H1 (cell line): ENCODE data around the gene CRTC1. TPM values are rescaled to one million over a fixed set of nuclear protein-coding genes. Genes with fewer than 3 reads are reported as not detected.

Experiments used
- CTCF ChIA-PET: fragments of 300-600 bp; sonication (Branson Sonifier 250); formaldehyde crosslinking; loops from one replicate; lab custom pipeline; 2021; ENCODE audit not compliant: partially characterized antibody; lab: Charles Lee
- POLR2A ChIA-PET: fragments of 300-600 bp; sonication (Branson Sonifier 250); formaldehyde crosslinking; loops from one replicate; lab custom pipeline; 2021; ENCODE audit warnings: inconsistent platforms; ENCODE audit not compliant: partially characterized antibody; lab: Charles Lee
- DNase-seq, 2 experiments: peaks; one replicate each; pipeline versions ENCODE4 v3.0.0 to v3.0.0-alpha.2; 2010 to 2022; ENCODE audit warnings: low spot score in 2 of 2, low read depth in 1 of 2, mixed read lengths in 1 of 2
- FAIRE-seq: peaks from 2 replicates; lab custom pipeline; 2011; peaks lifted over from hg19 to GRCh38; lab: Jason Lieb, UNC
- H2AFZ ChIP-seq: 2 replicates; pipeline ENCODE4 v1.8.1; 2012; ENCODE audit warnings: low read length, inconsistent platforms
- H2AK5ac ChIP-seq: 2 replicates; pipeline ENCODE4 v1.6.1; 2013; ENCODE audit warnings: low read depth, low read length
- H2BK120ac ChIP-seq: replicated peaks from 2 replicates; pipeline ENCODE3; 2013; ENCODE audit warnings: low read depth, low read length, inconsistent platforms
- H2BK12ac ChIP-seq: 2 replicates; pipeline ENCODE4 v1.6.1; 2013; ENCODE audit warnings: low read depth, low read length
- H2BK15ac ChIP-seq: 2 replicates; pipeline ENCODE4 v1.6.1; 2013; ENCODE audit warnings: low read length
- H2BK20ac ChIP-seq: 2 replicates; pipeline ENCODE4 v1.6.1; 2013; ENCODE audit warnings: low read length
- H2BK5ac ChIP-seq: 2 replicates; pipeline ENCODE4 v1.6.1; 2013; ENCODE audit warnings: low read depth, low read length
- H3K14ac ChIP-seq: 2 replicates; pipeline ENCODE4 v1.6.1; 2013; ENCODE audit warnings: inconsistent platforms; ENCODE audit not compliant: insufficient read length
- H3K18ac ChIP-seq: 2 replicates; pipeline ENCODE4 v1.6.1; 2013; ENCODE audit warnings: low read length; ENCODE audit errors: extremely low read depth
- H3K23ac ChIP-seq: 2 replicates; pipeline ENCODE4 v1.6.1; 2013; ENCODE audit warnings: inconsistent platforms; ENCODE audit not compliant: insufficient read length
- H3K23me2 ChIP-seq: 2 replicates; pipeline ENCODE4 v1.6.1; 2013; ENCODE audit warnings: low read depth, low read length
- H3K27ac ChIP-seq: 2 replicates; pipeline ENCODE4 v1.6.1; 2011; ENCODE audit warnings: low read depth, low read length, inconsistent platforms
- H3K27me3 ChIP-seq, 4 experiments: replicated peaks in 1 of 4; 1 replicate in 1 of 4; 2 replicates in 3 of 4; pipeline versions ENCODE4 v1.6.1 to v1.8.1; 2011 to 2013; ENCODE audit warnings: low read length in 3 of 4, mild to moderate bottlenecking in 3 of 4, inconsistent platforms in 2 of 4, mixed read lengths in 2 of 4, moderate library complexity in 1 of 4; ENCODE audit not compliant: control insufficient read depth in 3 of 4, insufficient read depth in 3 of 4; ENCODE audit errors: extremely low read depth in 1 of 4
- H3K36me3 ChIP-seq, 4 experiments: 2 replicates each; pipeline versions ENCODE4 v1.6.1 to v1.8.1; 2011 to 2013; ENCODE audit warnings: mild to moderate bottlenecking in 4 of 4, low read length in 3 of 4, moderate library complexity in 2 of 4, control low read depth in 1 of 4, inconsistent platforms in 1 of 4; ENCODE audit not compliant: insufficient read depth in 4 of 4, control insufficient read depth in 2 of 4
- H3K4ac ChIP-seq: replicated peaks from 2 replicates; pipeline ENCODE3; 2013; ENCODE audit warnings: low read length, low read depth, mixed read lengths, inconsistent platforms; ENCODE audit not compliant: insufficient read length
- H3K4me1 ChIP-seq, 4 experiments: replicated peaks in 1 of 4; 1 replicate in 1 of 4; 2 replicates in 3 of 4; pipeline versions ENCODE4 v1.6.1 to v1.8.1; 2011 to 2013; ENCODE audit warnings: low read length in 3 of 4, inconsistent platforms in 2 of 4, mixed read lengths in 1 of 4; ENCODE audit not compliant: insufficient read depth in 4 of 4, control insufficient read depth in 3 of 4
- H3K4me2 ChIP-seq, 2 experiments: 2 replicates each; pipeline versions ENCODE4 v1.6.1 to v1.8.1; 2011 to 2013; ENCODE audit warnings: low read depth in 2 of 2, low read length in 2 of 2, control low read depth in 1 of 2, inconsistent platforms in 1 of 2, mild to moderate bottlenecking in 1 of 2; ENCODE audit not compliant: insufficient read depth in 1 of 2
- H3K4me3 ChIP-seq, 4 experiments: fragments of 200-600, 300-600 bp in 1 of 4; sonication (generic), shearing (Covaris generic), sonication (Bioruptor Twin) in 1 of 4; 2 replicates each; pipeline versions ENCODE4 v1.5.1 to v1.8.1; 2011 to 2016; ENCODE audit warnings: low read length in 4 of 4, low read depth in 3 of 4, control low read depth in 2 of 4, inconsistent platforms in 2 of 4, mild to moderate bottlenecking in 2 of 4, mixed read lengths in 1 of 4, moderate library complexity in 1 of 4; ENCODE audit not compliant: insufficient read depth in 2 of 4; ENCODE audit errors: extremely low read depth in 1 of 4
- H3K56ac ChIP-seq: replicated peaks from 2 replicates; pipeline ENCODE3; 2013; ENCODE audit warnings: low read depth, mild to moderate bottlenecking, mixed read lengths, low read length, inconsistent platforms; ENCODE audit not compliant: insufficient read length
- H3K79me1 ChIP-seq: 2 replicates; pipeline ENCODE4 v1.6.1; 2013; ENCODE audit warnings: low read depth, low read length, control low read depth
- H3K79me2 ChIP-seq, 2 experiments: 2 replicates each; pipeline versions ENCODE4 v1.6.1 to v1.8.1; 2012 to 2013; ENCODE audit warnings: low read length in 2 of 2, mild to moderate bottlenecking in 2 of 2, inconsistent platforms in 1 of 2; ENCODE audit not compliant: insufficient read depth in 2 of 2, control insufficient read depth in 1 of 2
- H3K9ac ChIP-seq, 4 experiments: replicated peaks in 1 of 4; 1 replicate in 1 of 4; 2 replicates in 3 of 4; pipeline versions ENCODE4 v1.6.1 to v1.8.1; 2011 to 2013; ENCODE audit warnings: low read depth in 3 of 4, low read length in 3 of 4, control low read depth in 2 of 4, mild to moderate bottlenecking in 2 of 4, moderate library complexity in 2 of 4, inconsistent platforms in 1 of 4; ENCODE audit errors: extremely low read depth in 1 of 4
- H3K9me3 ChIP-seq, 2 experiments: 2 replicates each; pipeline versions ENCODE4 v1.6.1 to v1.8.1; 2012 to 2013; ENCODE audit warnings: mild to moderate bottlenecking in 2 of 2, moderate library complexity in 2 of 2, control low read depth in 1 of 2, inconsistent platforms in 1 of 2, low read depth in 1 of 2, low read length in 1 of 2, mixed read lengths in 1 of 2; ENCODE audit not compliant: insufficient read depth in 2 of 2
- H4K20me1 ChIP-seq, 2 experiments: replicated peaks in 1 of 2; 2 replicates each; pipeline versions ENCODE3 to v1.8.1; 2011 to 2013; ENCODE audit warnings: inconsistent platforms in 2 of 2, low read length in 2 of 2, mild to moderate bottlenecking in 1 of 2; ENCODE audit not compliant: insufficient read depth in 2 of 2, control insufficient read depth in 1 of 2
- H4K5ac ChIP-seq: 2 replicates; pipeline ENCODE4 v1.6.1; 2013; ENCODE audit warnings: low read length, low read depth, mixed read lengths, inconsistent platforms; ENCODE audit not compliant: insufficient read length
- H4K8ac ChIP-seq: 2 replicates; pipeline ENCODE4 v1.8.0; 2013; ENCODE audit warnings: mild to moderate bottlenecking, moderate library complexity, low read length, inconsistent platforms; ENCODE audit not compliant: insufficient read depth; ENCODE audit errors: extremely low read depth
- H4K91ac ChIP-seq: replicated peaks from 2 replicates; pipeline ENCODE3; 2013; ENCODE audit warnings: low read length, mixed read lengths, inconsistent platforms; ENCODE audit not compliant: insufficient read length
- EZH2 ChIP-seq: fragments of 200-600 bp; sonication (generic); IDR thresholded peaks from 2 replicates; pipeline ENCODE4 v1.7.1; 2012; ENCODE audit warnings: low read depth, mild to moderate bottlenecking, moderate library complexity, low read length, inconsistent platforms; ENCODE audit not compliant: severe bottlenecking
- HDAC6 ChIP-seq: IDR thresholded peaks from one replicate; pipeline ENCODE4 v1.7.1; 2012; ENCODE audit warnings: low read depth, mild to moderate bottlenecking, inconsistent platforms, low read length, moderate library complexity
- SAP30 ChIP-seq: fragments of 300-600 bp; sonication (generic); IDR thresholded peaks from 2 replicates; pipeline ENCODE4 v1.7.1; 2012; ENCODE audit warnings: low read length, moderate library complexity, mild to moderate bottlenecking, inconsistent platforms; ENCODE audit not compliant: insufficient read depth, insufficient replicate concordance
- WGBS, 2 experiments: shearing (Covaris generic) in 1 of 2; methylation state at CpG; one replicate each; pipeline versions ENCODE4 v1.1.6 to v1.1.7; 2013 to 2015; ENCODE audit warnings: low lambda C conversion rate in 2 of 2, mixed read lengths in 2 of 2, inconsistent platforms in 1 of 2, low coverage in 1 of 2, missing lambda C conversion rate in 1 of 2; ENCODE audit not compliant: insufficient replicate concordance in 2 of 2, insufficient coverage in 1 of 2, insufficient read length in 1 of 2; ENCODE audit errors: extremely low coverage in 1 of 2, missing lambda C conversion rate in 1 of 2; 5-methylcytosine and 5-hydroxymethylcytosine counted together
- polyA plus RNA-seq, 7 experiments: library from polyadenylated mRNA; depleted of rRNA in 3 of 7; stranded (reverse) in 5 of 7; unstranded in 2 of 7; fragments of >200 nt in 5 of 7; fragments of 200-250 nt in 2 of 7; gene quantifications; 1 replicate in 5 of 7; 2 replicates in 1 of 7; 4 replicates in 1 of 7; pipeline versions ENCODE4 v1.2.1 to v1.2.3, GENCODE V29; 2011 to 2013; ENCODE audit warnings: missing spikeins in 2 of 7, mixed read lengths in 2 of 7
- total RNA-seq: library from RNA; stranded (reverse); fragmentation: NEBNext Ultra II Directional; extraction: Animal tissue kit (Norgen Biotek cat#: 25700); gene quantifications from 2 replicates; pipeline ENCODE4 v1.2.1, GENCODE V29; 2021

CRTC1 gene
- total and polyA plus RNA-seq, 2 of the 8 experiments (the other 6 are each of a cell fraction or from before 2014, with no cell fraction given) = 2.9 to 8.5 TPM

DNA sequence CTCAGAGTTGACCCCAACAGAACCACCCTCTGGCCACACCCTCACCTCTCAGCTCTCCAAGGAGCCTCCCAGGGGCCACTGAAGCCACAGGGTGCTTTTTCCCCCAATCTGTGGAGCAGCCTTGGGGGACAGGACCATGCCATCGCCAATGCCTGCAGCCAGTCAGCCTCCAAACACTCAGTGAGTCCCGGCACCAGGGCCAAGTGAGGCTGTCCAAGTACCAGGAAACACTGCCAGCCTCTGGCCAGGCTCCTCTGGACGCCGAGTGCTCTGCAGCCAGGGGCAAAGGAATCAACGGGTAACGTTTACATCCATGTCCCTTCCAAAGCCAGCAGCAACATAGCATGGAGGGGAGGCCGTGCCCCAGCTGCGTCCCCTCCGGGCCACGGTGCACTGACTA is 117.2 kb downstream of the CRTC1 start:
- H3K79me2 ChIP-seq = no peaks in the 10 kb centered on the region
- no peak overlapping the region for H3K23ac ChIP-seq
- H2BK12ac ChIP-seq = no peak overlapping the region
- H2BK15ac ChIP-seq = no peak overlapping the region
- no peak overlapping the region for H4K5ac ChIP-seq
- no peak overlapping the region for H2AK5ac ChIP-seq
- H3K4ac ChIP-seq = no peak overlapping the region
- ChIA-PET POLR2A (interaction anchor here (0.9 to 1.6 kb wide), 2 partner anchors 11 to 31 kb away, joined by 3 to 4 read pairs; partner anchors contain the start of gene UPF1), CTCF (interaction anchor here (0.6 to 1.4 kb wide), 4 partner anchors 46 to 684 kb away, joined by 3 to 5 read pairs (median 4); no protein-coding TSS in a partner anchor)
- no peak overlapping the region for H4K8ac ChIP-seq
- no peak overlapping the region for H2AFZ ChIP-seq
- DNase-seq (no peak), FAIRE-seq (no peak)
- peak overlapping the region; percentile 48; the same call in 1 of the 2 replicates for H2BK20ac ChIP-seq
- no peaks in the 10 kb centered on the region for H3K36me3 ChIP-seq
- no peaks in the 10 kb centered on the region for H3K79me1 ChIP-seq
- H3K14ac ChIP-seq = no peak overlapping the region
- H3K56ac ChIP-seq = no peak overlapping the region
- no peak overlapping the region for H3K9ac ChIP-seq
- no peak overlapping the region for H2BK120ac ChIP-seq
- H3K18ac ChIP-seq = no peak overlapping the region
- no peak for TF ChIP-seq SAP30
- no peak for TF ChIP-seq HDAC6
- peak; percentile 30 for TF ChIP-seq EZH2
- no peak overlapping the region for H3K4me2 ChIP-seq
- no peak overlapping the region for H2BK5ac ChIP-seq
- WGBS, 2 experiments = 77% methylated on average over 10 of the region's 10 CpGs; no CpG with 5 or more reads in 1 of the 2 experiments
- peaks cover 0 to 36% (median 25%) of the 10 kb centered on the region in 4 experiments; a peak in 6 of 7 replicates for H3K27me3 ChIP-seq
- H3K4me1 ChIP-seq = peaks cover 0 to 2% (median 0%) of the 10 kb centered on the region in 4 experiments; a peak in 2 of 7 replicates
- H3K4me3 ChIP-seq = no peak overlapping the region
- peaks cover 11% of the 10 kb centered on the region; the same call in 1 of the 2 replicates for H3K23me2 ChIP-seq
- no peak overlapping the region for H4K91ac ChIP-seq
- peaks cover 0 to 11% of the 10 kb centered on the region in 2 experiments for H4K20me1 ChIP-seq
- H3K27ac ChIP-seq = no peak overlapping the region
- H3K9me3 ChIP-seq = no peaks in the 10 kb centered on the region
